ENCODE measurements around the gene DUSP28.

GRCh38 chr2:240604939-240605716, 45.0 kb downstream of the DUSP28 start:
- TF ChIP-seq POLR2A (IDR thresholded peaks at IDR 0.05) (no peak), CTCF (IDR thresholded peaks at IDR 0.05 in 4 of 5, conservative IDR thresholded peaks at IDR 0.05 in 1 of 5) (no peak)

Measured in gastrocnemius medialis (tissue), 4 donors.